ENCODE measurements around the gene SPRED2. TPM values are rescaled to one million over a fixed set of nuclear protein-coding genes. Genes with fewer than 3 reads are reported as not detected.
A peak's percentile ranks its signal among the peaks of the same experiment; 100 is the strongest.

The SPRED2 gene
- total and polyA plus RNA-seq, 7 experiments from 2014 or later, result 0.34 to 7.9 (median 0.57) TPM

- intact Hi-C loops (cut with micrococcal nuclease), result no loop called here
- no peak overlapping the region for H3K4me3 Mint-ChIP-seq
- Histone ChIP-seq H3K36me3 (ENCODE audit: control insufficient read depth in 2 of 3, insufficient read depth in 3 of 3, low read length in 3 of 3) (no peaks in the 10 kb centered on the region), H3K27me3 (ENCODE audit: control insufficient read depth in 2 of 2, insufficient read depth in 2 of 2, low read length in 2 of 2) (peaks cover 0 to 5% of the 10 kb centered on the region in 2 donors), H3K4me3 (ENCODE audit: low read length) (no peak overlapping the region), H3K4me1 (ENCODE audit: control insufficient read depth in 2 of 2, insufficient read depth in 2 of 2, low read length in 2 of 2) (no peaks in the 10 kb centered on the region), H3K9me3 (ENCODE audit: control insufficient read depth in 2 of 3, low read length in 3 of 3) (no peaks in the 10 kb centered on the region), H3K27ac (ENCODE audit: low read depth, low read length) (no peak overlapping the region)
- DNase-seq (no peak), ATAC-seq (no peak)
- ChIA-PET CTCF (no interaction called here), POLR2A (no interaction called here)
- peaks cover 0 to 7% (median 0%) of the 10 kb centered on the region in 11 donors for H3K9me3 Mint-ChIP-seq
- no peaks in the 10 kb centered on the region for H3K36me3 Mint-ChIP-seq
- H3K27me3 Mint-ChIP-seq, result peaks cover 26 to 43% (median 34%) of the 10 kb centered on the region in 5 donors
- H3K4me1 Mint-ChIP-seq, result no peaks in the 10 kb centered on the region
- H3K27ac Mint-ChIP-seq, result no peak overlapping the region
Observed at GRCh38 chr2:65458999-65459398, 26.6 kb upstream of the SPRED2 start.

GRCh38 chr2:65456886-65457285 is 24.5 kb upstream of the SPRED2 start:
- intact Hi-C loops (cut with micrococcal nuclease), result no loop called here
- POLR2A ChIA-PET, result no interaction called here
- Histone ChIP-seq H3K9me3 (ENCODE audit: control insufficient read depth in 2 of 3, low read length in 3 of 3) (no peaks in the 10 kb centered on the region), H3K27me3 (ENCODE audit: control insufficient read depth in 2 of 2, insufficient read depth in 2 of 2, low read length in 2 of 2) (no peaks in the 10 kb centered on the region), H3K4me3 (ENCODE audit: low read length) (no peak overlapping the region), H3K4me1 (ENCODE audit: control insufficient read depth in 2 of 2, insufficient read depth in 2 of 2, low read length in 2 of 2) (no peaks in the 10 kb centered on the region), H3K36me3 (ENCODE audit: control insufficient read depth in 2 of 3, insufficient read depth in 3 of 3, low read length in 3 of 3) (no peaks in the 10 kb centered on the region), H3K27ac (ENCODE audit: low read depth, low read length) (no peak overlapping the region)
- Mint-ChIP-seq H3K9me3 (peaks cover 0 to 5% (median 0%) of the 10 kb centered on the region in 11 donors), H3K27ac (no peak overlapping the region), H3K27me3 (peaks cover 21 to 49% (median 28%) of the 10 kb centered on the region in 5 donors), H3K4me1 (peaks cover 0 to 1% (median 0%) of the 10 kb centered on the region in 7 donors), H3K36me3 (no peaks in the 10 kb centered on the region), H3K4me3 (no peak overlapping the region)
- no peak for ATAC-seq
- no peak for DNase-seq
- CTCF ChIA-PET, result interaction anchor here (0.6 kb wide), 1 partner anchor 118 kb away, joined by 4 read pairs; no protein-coding TSS in a partner anchor

- Mint-ChIP-seq H3K4me3 (no peak overlapping the region), H3K9me3 (peaks cover 0 to 2% (median 0%) of the 10 kb centered on the region in 11 donors), H3K4me1 (peaks cover 0 to 1% (median 0%) of the 10 kb centered on the region in 7 donors), H3K27me3 (peaks cover 15 to 52% (median 27%) of the 10 kb centered on the region in 5 donors), H3K27ac (no peak overlapping the region), H3K36me3 (peaks cover 0 to 4% (median 0%) of the 10 kb centered on the region in 5 donors)
- Histone ChIP-seq H3K4me3 (ENCODE audit: low read length) (no peak overlapping the region), H3K27ac (ENCODE audit: low read depth, low read length) (no peak overlapping the region), H3K9me3 (ENCODE audit: control insufficient read depth in 2 of 3, low read length in 3 of 3) (no peaks in the 10 kb centered on the region), H3K4me1 (ENCODE audit: control insufficient read depth in 2 of 2, insufficient read depth in 2 of 2, low read length in 2 of 2) (no peaks in the 10 kb centered on the region), H3K36me3 (ENCODE audit: control insufficient read depth in 2 of 3, insufficient read depth in 3 of 3, low read length in 3 of 3) (no peaks in the 10 kb centered on the region), H3K27me3 (ENCODE audit: control insufficient read depth in 2 of 2, insufficient read depth in 2 of 2, low read length in 2 of 2) (no peaks in the 10 kb centered on the region)
- ATAC-seq, result no peak
- DNase-seq, result no peak
- CTCF ChIA-PET, result no interaction called here
- POLR2A ChIA-PET, result interaction anchor here (0.6 kb wide), 1 partner anchor 167 kb away, joined by 4 read pairs; no protein-coding TSS in a partner anchor
- intact Hi-C loops (cut with micrococcal nuclease), result no loop called here
Observed at GRCh38 chr2:65456064-65456463, 23.7 kb upstream of the SPRED2 start.

- DNase-seq, result no peak
- peaks cover 0 to 2% (median 0%) of the 10 kb centered on the region in 11 donors for H3K9me3 Mint-ChIP-seq
- no peaks in the 10 kb centered on the region for H3K9me3 ChIP-seq (ENCODE audit: control insufficient read depth in 2 of 3, low read length in 3 of 3)
- H3K4me1 Mint-ChIP-seq, result peaks cover 0 to 1% (median 0%) of the 10 kb centered on the region in 7 donors
- ChIA-PET CTCF (no interaction called here), POLR2A (no interaction called here)
- intact Hi-C loops (cut with micrococcal nuclease), result no loop called here
- no peak overlapping the region for H3K27ac Mint-ChIP-seq
- no peak overlapping the region for H3K27ac ChIP-seq (ENCODE audit: low read depth, low read length)
- no peak overlapping the region for H3K4me3 Mint-ChIP-seq
- ATAC-seq, result no peak
- H3K36me3 Mint-ChIP-seq, result peaks cover 0 to 4% (median 0%) of the 10 kb centered on the region in 5 donors
- no peaks in the 10 kb centered on the region for H3K4me1 ChIP-seq (ENCODE audit: control insufficient read depth in 2 of 2, insufficient read depth in 2 of 2, low read length in 2 of 2)
- no peaks in the 10 kb centered on the region for H3K27me3 ChIP-seq (ENCODE audit: control insufficient read depth in 2 of 2, insufficient read depth in 2 of 2, low read length in 2 of 2)
- H3K27me3 Mint-ChIP-seq, result peaks cover 14 to 51% (median 20%) of the 10 kb centered on the region in 5 donors
- H3K4me3 ChIP-seq (ENCODE audit: low read length), result no peak overlapping the region
- no peaks in the 10 kb centered on the region for H3K36me3 ChIP-seq (ENCODE audit: control insufficient read depth in 2 of 3, insufficient read depth in 3 of 3, low read length in 3 of 3)
Observed at GRCh38 chr2:65453916-65454315, 21.5 kb upstream of the SPRED2 start.

GRCh38 chr2:65452150-65452895 is 19.9 kb upstream of the SPRED2 start:
- POLR2A ChIA-PET, result no interaction called here
- Histone ChIP-seq H3K27me3 (ENCODE audit: control insufficient read depth in 2 of 2, insufficient read depth in 2 of 2, low read length in 2 of 2) (no peaks in the 10 kb centered on the region), H3K27ac (ENCODE audit: low read depth, low read length) (no peak overlapping the region), H3K36me3 (ENCODE audit: control insufficient read depth in 2 of 3, insufficient read depth in 3 of 3, low read length in 3 of 3) (no peaks in the 10 kb centered on the region), H3K4me1 (ENCODE audit: control insufficient read depth in 2 of 2, insufficient read depth in 2 of 2, low read length in 2 of 2) (no peaks in the 10 kb centered on the region), H3K4me3 (ENCODE audit: low read length) (no peak overlapping the region), H3K9me3 (ENCODE audit: control insufficient read depth in 2 of 3, low read length in 3 of 3) (no peaks in the 10 kb centered on the region)
- intact Hi-C loops (cut with micrococcal nuclease), result no loop called here
- Mint-ChIP-seq H3K9me3 (peaks cover 0 to 2% (median 0%) of the 10 kb centered on the region in 11 donors), H3K27me3 (peaks cover 14 to 62% (median 17%) of the 10 kb centered on the region in 5 donors), H3K4me1 (peaks cover 0 to 1% (median 0%) of the 10 kb centered on the region in 7 donors), H3K4me3 (no peak overlapping the region), H3K27ac (no peak overlapping the region), H3K36me3 (peaks cover 0 to 4% (median 0%) of the 10 kb centered on the region in 5 donors)
- CTCF ChIA-PET, result no interaction called here
- DNase-seq, result no peak
- ATAC-seq, result no peak

GRCh38 chr2:65450810-65451209 is 18.4 kb upstream of the SPRED2 start:
- Histone ChIP-seq H3K4me3 (ENCODE audit: low read length) (no peak overlapping the region), H3K27ac (ENCODE audit: low read depth, low read length) (no peak overlapping the region), H3K27me3 (ENCODE audit: control insufficient read depth in 2 of 2, insufficient read depth in 2 of 2, low read length in 2 of 2) (no peaks in the 10 kb centered on the region), H3K9me3 (ENCODE audit: control insufficient read depth in 2 of 3, low read length in 3 of 3) (no peaks in the 10 kb centered on the region), H3K36me3 (ENCODE audit: control insufficient read depth in 2 of 3, insufficient read depth in 3 of 3, low read length in 3 of 3) (no peaks in the 10 kb centered on the region), H3K4me1 (ENCODE audit: control insufficient read depth in 2 of 2, insufficient read depth in 2 of 2, low read length in 2 of 2) (no peaks in the 10 kb centered on the region)
- ChIA-PET POLR2A (no interaction called here), CTCF (no interaction called here)
- Mint-ChIP-seq H3K36me3 (peaks cover 0 to 4% (median 0%) of the 10 kb centered on the region in 5 donors), H3K9me3 (peaks cover 0 to 2% (median 0%) of the 10 kb centered on the region in 11 donors), H3K27ac (no peak overlapping the region), H3K4me3 (no peak overlapping the region), H3K27me3 (peaks cover 14 to 59% (median 26%) of the 10 kb centered on the region in 5 donors), H3K4me1 (peaks cover 0 to 1% (median 0%) of the 10 kb centered on the region in 7 donors)
- no peak for ATAC-seq
- intact Hi-C loops (cut with micrococcal nuclease), result no loop called here
- DNase-seq, result no peak

GRCh38 chr2:65450393-65450792 is 18.0 kb upstream of the SPRED2 start:
- Histone ChIP-seq H3K4me3 (ENCODE audit: low read length) (no peak overlapping the region), H3K36me3 (ENCODE audit: control insufficient read depth in 2 of 3, insufficient read depth in 3 of 3, low read length in 3 of 3) (no peaks in the 10 kb centered on the region), H3K27me3 (ENCODE audit: control insufficient read depth in 2 of 2, insufficient read depth in 2 of 2, low read length in 2 of 2) (no peaks in the 10 kb centered on the region), H3K4me1 (ENCODE audit: control insufficient read depth in 2 of 2, insufficient read depth in 2 of 2, low read length in 2 of 2) (no peaks in the 10 kb centered on the region), H3K27ac (ENCODE audit: low read depth, low read length) (no peak overlapping the region), H3K9me3 (ENCODE audit: control insufficient read depth in 2 of 3, low read length in 3 of 3) (no peaks in the 10 kb centered on the region)
- H3K27ac Mint-ChIP-seq, result no peak overlapping the region
- ATAC-seq, result peak; percentile 81
- CTCF ChIA-PET, result no interaction called here
- peaks cover 14 to 54% (median 26%) of the 10 kb centered on the region in 5 donors for H3K27me3 Mint-ChIP-seq
- intact Hi-C loops (cut with micrococcal nuclease), result no loop called here
- POLR2A ChIA-PET, result no interaction called here
- peaks cover 0 to 4% (median 0%) of the 10 kb centered on the region in 5 donors for H3K36me3 Mint-ChIP-seq
- H3K4me3 Mint-ChIP-seq, result no peak overlapping the region
- no peak for DNase-seq
- H3K4me1 Mint-ChIP-seq, result peaks cover 0 to 1% (median 0%) of the 10 kb centered on the region in 7 donors
- H3K9me3 Mint-ChIP-seq, result peaks cover 0 to 2% (median 0%) of the 10 kb centered on the region in 11 donors

All from naive thymus-derived CD4-positive, alpha-beta T cell (primary cell).